GM10266 (cell line): ENCODE results near the gene ERFL.

Source experiments
- DNase-seq: peaks from one replicate; pipeline ENCODE4 v3.0.0; 2012; ENCODE audit errors: extremely low spot score
- CTCF ChIP-seq: IDR thresholded peaks from 2 replicates; pipeline ENCODE4 v1.5.1; 2012; ENCODE audit warnings: mild to moderate bottlenecking, low read depth; ENCODE audit not compliant: control insufficient read depth, insufficient read depth; ENCODE audit errors: missing control alignments

Gene ERFL

GRCh38 chr19:41898235-41898634 is 30.0 kb downstream of the ERFL start:
- no peak for TF ChIP-seq CTCF
- DNase-seq, result no peak

GRCh38 chr19:41897820-41898219 is 30.4 kb downstream of the ERFL start:
- TF ChIP-seq CTCF, result no peak
- DNase-seq, result no peak

GRCh38 chr19:41897181-41897580 is 31.1 kb downstream of the ERFL start:
- no peak for TF ChIP-seq CTCF
- no peak for DNase-seq

- TF ChIP-seq CTCF, result no peak
- DNase-seq, result no peak
Observed at GRCh38 chr19:41896581-41896942, 31.7 kb downstream of the ERFL start.

- TF ChIP-seq CTCF, result no peak
- DNase-seq, result no peak
Observed at GRCh38 chr19:41895745-41896580, 32.3 kb downstream of the ERFL start.

- no peak for TF ChIP-seq CTCF
- no peak for DNase-seq
Observed at GRCh38 chr19:41894350-41894749, 33.9 kb downstream of the ERFL start.

GRCh38 chr19:41893899-41894298 is 34.4 kb downstream of the ERFL start:
- no peak for DNase-seq
- peak; percentile 17 for TF ChIP-seq CTCF
